Endodermal cell (in vitro differentiated cells): ENCODE results near the gene FAM174C. TPM values are rescaled to one million over a fixed set of nuclear protein-coding genes. Genes with fewer than 3 reads are reported as not detected.
A peak's percentile ranks its signal among the peaks of the same experiment; 100 is the strongest.
"Not testable (repeated sequence)": the region's sequence is repeated elsewhere in the genome, so short reads cannot be mapped to it uniquely, and the experiment has no call there.

Source experiments
- DNase-seq: peaks from one replicate; pipeline ENCODE4 v3.0.0-alpha.2; 2017
- H3K27ac ChIP-seq: 2 replicates; pipeline ENCODE4 v1.5.1; 2013; ENCODE audit warnings: mild to moderate bottlenecking, low read depth, low read length, moderate library complexity
- H3K27me3 ChIP-seq: 2 replicates; pipeline ENCODE4 v1.6.1; 2013; ENCODE audit warnings: mild to moderate bottlenecking, low read length, moderate library complexity; ENCODE audit not compliant: insufficient read depth, control insufficient read depth, poor library complexity, severe bottlenecking
- H3K36me3 ChIP-seq: 2 replicates; pipeline ENCODE4 v1.7.0; 2013; ENCODE audit warnings: mild to moderate bottlenecking, low read length, moderate library complexity; ENCODE audit not compliant: control insufficient read depth, insufficient read depth
- H3K4me1 ChIP-seq: one replicate; pipeline ENCODE4 v1.7.0; 2013; ENCODE audit warnings: low read length; ENCODE audit not compliant: control insufficient read depth, insufficient read depth
- H3K4me3 ChIP-seq: 2 replicates; pipeline ENCODE4 v1.5.1; 2013; ENCODE audit warnings: mild to moderate bottlenecking, low read length, moderate library complexity
- H3K9ac ChIP-seq: 2 replicates; pipeline ENCODE4 v1.6.1; 2013; ENCODE audit warnings: mild to moderate bottlenecking, low read length, moderate library complexity; ENCODE audit not compliant: poor library complexity, severe bottlenecking; ENCODE audit errors: extremely low read depth
- H3K9me3 ChIP-seq: 2 replicates; pipeline ENCODE4 v1.6.1; 2013; ENCODE audit warnings: mild to moderate bottlenecking, low read length, moderate library complexity; ENCODE audit not compliant: control insufficient read depth
- H3K27ac Mint-ChIP-seq: 2 replicates; pipeline ENCODE4 v1.8.0; 2020; ENCODE audit warnings: mixed read lengths
- H3K27me3 Mint-ChIP-seq: 2 replicates; pipeline ENCODE4 v1.8.0; 2021; ENCODE audit warnings: mild to moderate bottlenecking, mixed read lengths; ENCODE audit not compliant: insufficient read depth
- H3K36me3 Mint-ChIP-seq: 2 replicates; pipeline ENCODE4 v1.8.0; 2020; ENCODE audit warnings: low read depth, mixed read lengths
- H3K4me1 Mint-ChIP-seq: 2 replicates; pipeline ENCODE4 v1.8.0; 2020; ENCODE audit warnings: mixed read lengths
- H3K4me3 Mint-ChIP-seq: 2 replicates; pipeline ENCODE4 v1.8.0; 2020; ENCODE audit warnings: mild to moderate bottlenecking, moderate library complexity, mixed read lengths
- H3K9me3 Mint-ChIP-seq: 2 replicates; pipeline ENCODE4 v1.8.0; 2020; ENCODE audit warnings: mild to moderate bottlenecking, mixed read lengths
- CTCF ChIP-seq: fragments of 200-600 bp; sonication (generic); conservative IDR thresholded peaks from 2 replicates; pipeline ENCODE4 v1.5.0; 2021; ENCODE audit warnings: antibody characterized with exemption, mild to moderate bottlenecking
- WGBS, 2 experiments: methylation state at CpG; one replicate each; pipeline versions ENCODE4 v1.1.5 to v1.1.7; 2013; ENCODE audit warnings: missing lambda C conversion rate in 2 of 2, mixed read lengths in 1 of 2; ENCODE audit not compliant: insufficient coverage in 1 of 2, insufficient read length in 1 of 2; 5-methylcytosine and 5-hydroxymethylcytosine counted together
- total RNA-seq, 2 donors: library from RNA; stranded (reverse); fragmentation: NEBNext Ultra II Directional in 1 of 2; extraction: Animal tissue kit (Norgen Biotek cat#: 25700) in 1 of 2; gene quantifications; 2 replicates in 1 of 2; 3 replicates in 1 of 2; pipeline ENCODE4 v1.2.1, GENCODE V29; 2021

FAM174C gene
- total RNA-seq, 2 donors from 2014 or later = 45.1 to 46.0 TPM

- Histone ChIP-seq H3K27me3 (peaks cover 15% of the 10 kb centered on the region), H3K9me3 (no peaks in the 10 kb centered on the region), H3K4me1 (no peaks in the 10 kb centered on the region), H3K4me3 (no peak overlapping the region), H3K9ac (no peak overlapping the region), H3K36me3 (no peaks in the 10 kb centered on the region), H3K27ac (no peak overlapping the region)
- no peak for TF ChIP-seq CTCF
- DNase-seq = no peak
- peak overlapping the region; percentile 13 for H3K4me3 Mint-ChIP-seq
- no peak overlapping the region for H3K27ac Mint-ChIP-seq
- H3K36me3 Mint-ChIP-seq = no peaks in the 10 kb centered on the region
- no peaks in the 10 kb centered on the region for H3K9me3 Mint-ChIP-seq
- H3K4me1 Mint-ChIP-seq = no peaks in the 10 kb centered on the region
- peaks cover 18% of the 10 kb centered on the region for H3K27me3 Mint-ChIP-seq
- 84 to 90% methylated on average over 12 to 13 of the region's 13 CpGs for WGBS, 2 experiments
Measured at GRCh38 chr19:1316466-1316865, 41.1 kb downstream of the FAM174C start.

GRCh38 chr19:1317274-1318003 is 42.1 kb downstream of the FAM174C start:
- Mint-ChIP-seq H3K36me3 (no peaks in the 10 kb centered on the region), H3K27ac (no peak overlapping the region), H3K27me3 (peaks cover 18% of the 10 kb centered on the region), H3K9me3 (no peaks in the 10 kb centered on the region), H3K4me3 (no peak overlapping the region), H3K4me1 (no peaks in the 10 kb centered on the region)
- no peaks in the 10 kb centered on the region for H3K9me3 ChIP-seq
- no peak overlapping the region for H3K4me3 ChIP-seq
- no peak overlapping the region for H3K27ac ChIP-seq
- H3K36me3 ChIP-seq = no peaks in the 10 kb centered on the region
- DNase-seq = no peak
- no peaks in the 10 kb centered on the region for H3K4me1 ChIP-seq
- no peak overlapping the region for H3K9ac ChIP-seq
- H3K27me3 ChIP-seq = peaks cover 15% of the 10 kb centered on the region
- TF ChIP-seq CTCF = no peak
- WGBS, 2 experiments = 91 to 93% methylated on average over 16 to 17 of the region's 17 CpGs

GRCh38 chr19:1318678-1319471 is 43.5 kb downstream of the FAM174C start:
- DNase-seq = no peak
- 69 to 84% methylated on average over 25 to 46 of the region's 46 CpGs for WGBS, 2 experiments

GRCh38 chr19:1320282-1320650 is 44.9 kb downstream of the FAM174C start:
- not testable (repeated sequence) for H3K4me3 Mint-ChIP-seq

More at GRCh38 chr19:1318678-1319471, 43.5 kb downstream of the FAM174C start:
- TF ChIP-seq CTCF = peak; percentile 39
- H3K27ac ChIP-seq = peak overlapping the region; percentile 68
- Mint-ChIP-seq H3K36me3 (no peaks in the 10 kb centered on the region), H3K27ac (no peak overlapping the region), H3K27me3 (peaks cover 18% of the 10 kb centered on the region), H3K4me1 (no peaks in the 10 kb centered on the region), H3K9me3 (no peaks in the 10 kb centered on the region), H3K4me3 (no peak overlapping the region)
- H3K4me3 ChIP-seq = no peak overlapping the region
- H3K4me1 ChIP-seq = no peaks in the 10 kb centered on the region
- no peak overlapping the region for H3K9ac ChIP-seq
- no peaks in the 10 kb centered on the region for H3K36me3 ChIP-seq
- H3K9me3 ChIP-seq = no peaks in the 10 kb centered on the region
- H3K27me3 ChIP-seq = peaks cover 15% of the 10 kb centered on the region

More at GRCh38 chr19:1320282-1320650, 44.9 kb downstream of the FAM174C start:
- not testable (repeated sequence) for H3K9me3 ChIP-seq, H3K4me1 Mint-ChIP-seq, H3K4me1 ChIP-seq, H3K9me3 Mint-ChIP-seq, H3K36me3 ChIP-seq, H3K9ac ChIP-seq, H3K4me3 ChIP-seq, H3K27ac ChIP-seq, DNase-seq, H3K27ac Mint-ChIP-seq, H3K36me3 Mint-ChIP-seq
- peaks cover 16% of the 10 kb centered on the region for H3K27me3 Mint-ChIP-seq
- WGBS, 2 experiments = 87 to 92% methylated on average over 3 of the region's 3 CpGs
- peaks cover 15% of the 10 kb centered on the region for H3K27me3 ChIP-seq
